Activated CD8-positive, alpha-beta T cell treated with anti-CD3 and anti-CD28 coated beads for 36 hours (primary cell): Measurements from ENCODE around the gene PRR27. TPM values are rescaled to one million over a fixed set of nuclear protein-coding genes. Genes with fewer than 3 reads are reported as not detected.

ENCODE experiments used
- ATAC-seq: fragments of 200-7000 bp; cut with Tn5 transposase; one replicate; pipeline ENCODE4 v1.10.0; 2021; ENCODE audit warnings: mild to moderate bottlenecking, moderate library complexity
- CTCF ChIA-PET: fragments of 350-600 bp; sonication (Branson Sonifier 250); formaldehyde crosslinking; loops from one replicate; lab custom pipeline; 2021; ENCODE audit warnings: antibody characterized with exemption; lab: Charles Lee
- POLR2A ChIA-PET: fragments of 350-600 bp; sonication (Branson Sonifier 250); formaldehyde crosslinking; loops from one replicate; lab custom pipeline; 2021; ENCODE audit warnings: antibody characterized with exemption; lab: Charles Lee
- DNase-seq: peaks from one replicate; pipeline ENCODE4 v3.0.0-alpha.2; 2020
- H3K27ac Mint-ChIP-seq: one replicate; pipeline ENCODE4 v1.8.0; 2021; ENCODE audit warnings: mild to moderate bottlenecking, mixed read lengths
- H3K27me3 Mint-ChIP-seq: one replicate; pipeline ENCODE4 v1.8.0; 2021; ENCODE audit warnings: mixed read lengths
- H3K36me3 Mint-ChIP-seq: one replicate; pipeline ENCODE4 v1.8.0; 2021; ENCODE audit warnings: low read depth, mixed read lengths
- H3K4me1 Mint-ChIP-seq: one replicate; pipeline ENCODE4 v1.8.0; 2021; ENCODE audit warnings: low read depth, mixed read lengths
- H3K4me3 Mint-ChIP-seq: one replicate; pipeline ENCODE4 v1.8.0; 2021; ENCODE audit warnings: mild to moderate bottlenecking, moderate library complexity, mixed read lengths
- H3K9me3 Mint-ChIP-seq: one replicate; pipeline ENCODE4 v1.8.0; 2021; ENCODE audit warnings: mixed read lengths
- intact Hi-C: fragments of 100-400 bp; cut with micrococcal nuclease; formaldehyde crosslinking; loops from one replicate; pipeline ENCODE4 v1.10.0; 2022
- total RNA-seq, 2 experiments: library from RNA; stranded (reverse); gene quantifications; one replicate each; pipeline ENCODE4 v1.2.3, GENCODE V29; 2021
- TF ChIP-seq, protein P1 (sequence below): fragments of 200-600 bp; IDR thresholded peaks from one replicate; pipeline ENCODE4 v1.8.0; 2022; ENCODE audit warnings: antibody characterized with exemption, mild to moderate bottlenecking

Gene PRR27
- total RNA-seq, 2 experiments from 2014 or later, result not detected

DNA sequence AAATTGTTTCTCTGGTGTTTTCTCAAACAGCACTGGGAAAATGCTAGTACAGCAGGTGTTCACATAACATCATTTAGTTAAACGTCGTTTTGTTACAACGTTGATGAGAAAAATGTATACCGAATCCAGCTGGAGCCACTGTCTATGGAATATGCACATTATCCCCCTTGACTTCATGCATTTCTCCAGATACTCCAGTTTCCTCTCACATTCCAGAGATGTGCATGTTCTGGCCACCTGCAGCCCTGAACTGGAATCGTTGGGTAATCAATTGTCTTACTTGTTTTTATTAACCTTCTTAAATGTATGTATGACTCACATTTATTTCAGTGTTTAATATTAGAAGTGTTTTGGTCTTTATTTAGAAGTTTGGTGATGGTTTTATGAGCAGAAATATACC, 23.1 kb downstream of the PRR27 start:
- Mint-ChIP-seq H3K27me3 (no peaks in the 10 kb centered on the region), H3K27ac (no peak overlapping the region), H3K9me3 (no peaks in the 10 kb centered on the region), H3K36me3 (no peaks in the 10 kb centered on the region), H3K4me1 (no peaks in the 10 kb centered on the region), H3K4me3 (no peak overlapping the region)
- ATAC-seq, result no peak
- intact Hi-C loops, result no loop called here
- ChIA-PET POLR2A (no interaction called here), CTCF (no interaction called here)
- DNase-seq, result no peak
- TF ChIP-seq, protein P1, sequence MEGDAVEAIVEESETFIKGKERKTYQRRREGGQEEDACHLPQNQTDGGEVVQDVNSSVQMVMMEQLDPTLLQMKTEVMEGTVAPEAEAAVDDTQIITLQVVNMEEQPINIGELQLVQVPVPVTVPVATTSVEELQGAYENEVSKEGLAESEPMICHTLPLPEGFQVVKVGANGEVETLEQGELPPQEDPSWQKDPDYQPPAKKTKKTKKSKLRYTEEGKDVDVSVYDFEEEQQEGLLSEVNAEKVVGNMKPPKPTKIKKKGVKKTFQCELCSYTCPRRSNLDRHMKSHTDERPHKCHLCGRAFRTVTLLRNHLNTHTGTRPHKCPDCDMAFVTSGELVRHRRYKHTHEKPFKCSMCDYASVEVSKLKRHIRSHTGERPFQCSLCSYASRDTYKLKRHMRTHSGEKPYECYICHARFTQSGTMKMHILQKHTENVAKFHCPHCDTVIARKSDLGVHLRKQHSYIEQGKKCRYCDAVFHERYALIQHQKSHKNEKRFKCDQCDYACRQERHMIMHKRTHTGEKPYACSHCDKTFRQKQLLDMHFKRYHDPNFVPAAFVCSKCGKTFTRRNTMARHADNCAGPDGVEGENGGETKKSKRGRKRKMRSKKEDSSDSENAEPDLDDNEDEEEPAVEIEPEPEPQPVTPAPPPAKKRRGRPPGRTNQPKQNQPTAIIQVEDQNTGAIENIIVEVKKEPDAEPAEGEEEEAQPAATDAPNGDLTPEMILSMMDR, result no peak

DNA sequence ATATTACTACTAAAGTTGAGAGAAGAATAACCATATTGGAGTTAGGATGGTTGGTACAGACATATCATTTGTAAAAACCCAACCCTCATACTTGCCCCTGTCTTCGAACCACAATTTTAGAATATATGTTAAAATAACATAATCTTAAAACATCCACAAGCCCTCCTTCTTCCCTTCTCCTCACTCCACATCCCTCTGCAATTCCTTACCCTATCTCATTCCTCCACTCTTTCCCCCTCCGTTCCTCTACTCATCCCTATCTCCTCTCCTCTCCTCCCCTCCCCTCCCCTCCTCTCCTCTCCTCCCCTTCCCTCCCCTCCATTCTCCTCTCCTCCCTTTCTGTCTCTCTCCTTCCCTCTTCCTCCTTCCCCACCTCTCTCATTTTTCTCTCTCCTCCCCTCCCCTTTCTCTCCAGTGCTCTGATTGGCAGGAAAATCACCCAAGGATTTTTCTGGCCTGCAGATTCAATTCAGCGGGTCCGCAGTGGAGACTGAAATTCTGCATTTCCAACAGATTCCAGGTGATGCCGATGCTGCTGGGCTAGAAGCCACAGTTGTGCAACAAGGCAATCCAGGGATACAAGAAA, 24.1 kb downstream of the PRR27 start:
- no peak for DNase-seq
- Mint-ChIP-seq H3K27me3 (no peaks in the 10 kb centered on the region), H3K27ac (no peak overlapping the region), H3K9me3 (no peaks in the 10 kb centered on the region), H3K36me3 (no peaks in the 10 kb centered on the region), H3K4me1 (no peaks in the 10 kb centered on the region), H3K4me3 (no peak overlapping the region)
- intact Hi-C loops, result no loop called here
- no peak for ATAC-seq
- TF ChIP-seq, protein P1, result no peak
- ChIA-PET CTCF (no interaction called here), POLR2A (no interaction called here)

DNA sequence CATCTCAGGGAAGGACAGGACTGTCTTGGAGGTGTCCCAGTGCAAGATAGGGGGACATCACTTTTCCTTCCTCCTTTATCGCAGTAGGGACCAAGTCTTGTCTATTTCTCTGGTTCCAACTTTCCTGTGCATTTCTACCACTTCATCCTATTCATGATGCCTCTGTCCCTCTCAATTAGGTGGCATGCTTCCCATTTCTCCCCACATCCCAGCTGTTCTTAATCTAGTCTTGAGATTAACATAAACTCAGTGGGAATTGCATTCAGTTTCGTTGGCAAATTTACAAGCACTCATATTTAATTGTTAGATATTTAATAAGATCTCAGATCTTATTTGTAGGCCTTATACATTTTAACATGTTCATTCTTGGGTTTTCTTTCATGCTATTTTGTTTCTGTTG, 25.8 kb downstream of the PRR27 start:
- TF ChIP-seq, protein P1, result no peak
- intact Hi-C loops, result loop anchor here (10.0 kb wide), 1 partner anchor 325 kb away; no protein-coding TSS in a partner anchor
- ATAC-seq (no peak), DNase-seq (no peak)
- H3K4me1 Mint-ChIP-seq, result no peaks in the 10 kb centered on the region
- POLR2A ChIA-PET, result no interaction called here
- H3K27ac Mint-ChIP-seq, result no peak overlapping the region
- CTCF ChIA-PET, result no interaction called here
- no peaks in the 10 kb centered on the region for H3K27me3 Mint-ChIP-seq
- no peaks in the 10 kb centered on the region for H3K36me3 Mint-ChIP-seq
- no peaks in the 10 kb centered on the region for H3K9me3 Mint-ChIP-seq
- H3K4me3 Mint-ChIP-seq, result no peak overlapping the region

DNA sequence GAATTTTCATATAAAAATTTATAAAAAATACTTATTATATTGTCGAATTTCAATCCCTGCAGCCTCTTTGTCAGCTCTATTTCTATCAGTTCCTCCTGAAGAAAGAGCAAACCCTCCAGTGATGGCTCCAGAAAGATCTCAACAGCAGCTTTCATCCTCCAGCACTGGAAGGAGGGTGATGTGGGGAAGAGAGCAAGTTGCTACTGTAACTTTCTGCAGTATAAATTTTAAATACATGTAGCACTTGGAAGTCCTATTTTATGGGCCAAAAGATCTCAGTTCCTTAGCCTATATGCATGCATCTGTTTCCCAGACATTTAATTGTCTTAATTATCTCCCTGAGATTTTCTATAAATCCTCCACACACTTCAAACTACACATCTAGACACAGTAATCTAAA, 27.8 kb downstream of the PRR27 start:
- POLR2A ChIA-PET, result no interaction called here
- H3K27me3 Mint-ChIP-seq, result no peaks in the 10 kb centered on the region
- TF ChIP-seq, protein P1, result no peak
- ATAC-seq, result no peak
- intact Hi-C loops, result loop anchor here (10.0 kb wide), 1 partner anchor 323 kb away; no protein-coding TSS in a partner anchor
- no peak overlapping the region for H3K27ac Mint-ChIP-seq
- H3K9me3 Mint-ChIP-seq, result no peaks in the 10 kb centered on the region
- no peaks in the 10 kb centered on the region for H3K4me1 Mint-ChIP-seq
- H3K4me3 Mint-ChIP-seq, result no peak overlapping the region
- no peak for DNase-seq
- CTCF ChIA-PET, result no interaction called here
- H3K36me3 Mint-ChIP-seq, result no peaks in the 10 kb centered on the region

DNA sequence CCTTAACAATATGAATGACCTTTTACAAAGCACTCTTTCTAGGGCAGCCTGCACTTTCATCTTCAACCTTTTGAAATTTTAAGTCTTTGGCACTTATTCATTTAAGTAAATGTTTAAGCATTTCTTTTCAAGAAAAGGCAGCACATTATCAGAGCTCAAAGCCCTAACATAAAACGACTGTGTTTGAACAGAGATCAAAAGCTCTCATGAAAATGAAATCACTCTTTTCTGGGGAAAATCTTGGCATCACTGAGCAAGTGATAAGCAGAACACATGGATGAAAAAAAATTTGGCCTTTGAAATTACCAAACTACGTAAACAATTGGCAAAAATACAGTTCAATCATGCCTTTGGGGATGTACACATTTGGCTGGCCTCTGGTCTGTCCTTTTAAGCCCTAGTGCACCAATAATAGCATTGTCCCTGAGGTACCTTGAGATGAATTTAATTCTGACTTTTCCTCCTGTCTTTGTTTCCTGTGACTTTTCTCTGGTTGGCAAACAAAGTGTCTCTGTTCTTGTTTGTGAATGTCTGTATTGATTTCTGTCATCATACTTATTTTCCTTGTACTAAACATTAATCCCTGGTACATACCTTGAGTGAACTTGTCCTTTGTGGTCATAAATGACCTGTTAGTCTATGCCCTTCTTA, 28.6 kb downstream of the PRR27 start:
- TF ChIP-seq, protein P1, result no peak
- CTCF ChIA-PET, result interaction anchor here (0.8 to 2.7 kb wide), 9 partner anchors 8 to 359 kb away, joined by 3 to 9 read pairs (median 3); no protein-coding TSS in a partner anchor

More for the DNA sequence above, 28.6 kb downstream of the PRR27 start:
- POLR2A ChIA-PET, result no interaction called here
- ATAC-seq, result no peak
- no peak overlapping the region for H3K27ac Mint-ChIP-seq
- no peaks in the 10 kb centered on the region for H3K27me3 Mint-ChIP-seq
- intact Hi-C loops, result loop anchor here (10.0 kb wide), 1 partner anchor 322 kb away; no protein-coding TSS in a partner anchor
- no peak overlapping the region for H3K4me3 Mint-ChIP-seq
- H3K9me3 Mint-ChIP-seq, result no peaks in the 10 kb centered on the region
- no peaks in the 10 kb centered on the region for H3K4me1 Mint-ChIP-seq
- DNase-seq, result no peak
- no peaks in the 10 kb centered on the region for H3K36me3 Mint-ChIP-seq
